ENCODE results near the gene CGB5.
"Not testable (repeated sequence)": the region's sequence is repeated elsewhere in the genome, so short reads cannot be mapped to it uniquely, and the experiment has no call there.

The CGB5 gene

DNA sequence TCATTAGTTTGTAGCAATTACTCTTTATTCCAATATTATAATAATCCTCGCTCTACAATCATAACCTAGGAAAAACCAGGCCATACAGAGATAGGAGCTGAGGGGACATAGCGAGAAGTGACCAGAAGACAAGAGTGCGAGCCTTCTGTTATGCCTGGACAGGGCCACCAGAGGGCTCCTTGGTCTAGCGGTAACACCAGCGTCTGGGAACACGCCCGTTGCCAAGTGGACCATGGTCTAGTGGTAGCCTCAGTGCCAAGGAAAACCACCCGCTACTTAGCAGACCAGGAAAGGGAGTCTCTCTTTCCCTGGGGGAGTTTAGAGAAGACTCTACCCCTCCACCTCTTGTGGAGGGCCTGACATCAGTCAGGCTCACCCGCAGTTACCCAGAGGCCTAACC is 31.2 kb downstream of the CGB5 start:
- DNase-seq = peak; percentile 22 to 86 (median 66)
- intact Hi-C loops (cut with DNase I) = not testable (repeated sequence)

GRCh38 chr19:49080392-49080791 is 36.7 kb downstream of the CGB5 start:
- DNase-seq = no peak
- intact Hi-C loops (cut with DNase I) = no loop called here

DNA sequence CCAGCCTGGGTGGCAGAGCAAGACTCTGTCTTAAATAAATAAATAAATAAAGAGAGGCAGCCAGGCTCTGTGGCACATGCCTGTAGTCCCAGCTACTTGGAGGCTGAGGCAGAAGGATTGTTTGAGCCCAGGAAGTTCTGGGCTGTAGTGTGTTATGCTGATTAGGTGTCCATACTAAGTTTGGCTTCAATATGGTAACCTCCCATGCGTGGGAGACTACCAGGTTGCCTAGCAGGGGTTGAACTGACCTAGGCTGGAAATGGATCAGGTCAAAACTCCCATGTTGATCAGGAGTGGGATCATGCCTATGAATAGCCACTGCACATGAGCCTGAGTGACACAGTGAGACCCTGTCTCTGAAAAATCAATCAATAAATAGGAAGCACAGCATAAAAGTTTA is 37.6 kb downstream of the CGB5 start:
- intact Hi-C loops (cut with DNase I) = no loop called here

DNA sequence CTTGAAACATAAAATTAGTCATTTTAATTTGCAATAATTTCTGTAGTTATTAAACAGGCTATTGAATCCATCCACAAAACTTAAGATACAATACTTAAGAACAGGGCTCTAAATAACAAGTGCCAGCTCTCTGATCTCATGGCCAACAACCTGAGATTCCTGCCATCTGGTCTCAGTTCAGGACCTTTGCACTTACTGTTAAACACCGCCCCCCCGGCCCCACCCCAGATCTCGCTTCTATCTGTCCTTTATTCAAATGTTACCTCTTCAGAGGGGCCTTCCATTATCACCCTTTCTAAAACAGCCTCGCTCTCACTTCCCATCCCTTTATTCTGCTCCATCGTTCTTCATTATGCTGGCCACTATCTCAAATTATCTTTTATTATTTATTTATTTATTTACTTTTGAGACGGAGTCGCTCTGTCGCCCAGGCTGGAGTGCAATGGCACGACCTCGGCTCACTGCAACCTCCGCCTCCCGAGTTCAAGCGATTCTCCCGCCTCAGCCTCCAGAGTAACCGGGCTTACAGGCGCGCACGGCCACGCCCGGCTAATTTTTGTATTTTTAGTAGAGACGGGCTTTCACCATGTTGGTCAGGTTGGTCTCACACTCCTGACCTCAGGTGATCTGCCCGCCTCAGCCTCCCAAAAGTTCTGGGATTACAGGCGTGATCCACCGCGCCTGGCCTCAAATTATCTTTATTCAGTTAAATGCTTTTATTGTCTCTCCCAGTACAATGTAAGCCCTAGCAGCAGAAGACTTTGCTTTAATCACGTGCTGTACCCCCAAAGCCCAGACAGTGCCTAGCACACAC is 40.8 kb downstream of the CGB5 start:
- intact Hi-C loops (cut with DNase I) = no loop called here
- DNase-seq = peak in 2 of 42 donors; percentile 17 to 38

More for the DNA sequence above, 37.6 kb downstream of the CGB5 start:
- DNase-seq = no peak

DNA sequence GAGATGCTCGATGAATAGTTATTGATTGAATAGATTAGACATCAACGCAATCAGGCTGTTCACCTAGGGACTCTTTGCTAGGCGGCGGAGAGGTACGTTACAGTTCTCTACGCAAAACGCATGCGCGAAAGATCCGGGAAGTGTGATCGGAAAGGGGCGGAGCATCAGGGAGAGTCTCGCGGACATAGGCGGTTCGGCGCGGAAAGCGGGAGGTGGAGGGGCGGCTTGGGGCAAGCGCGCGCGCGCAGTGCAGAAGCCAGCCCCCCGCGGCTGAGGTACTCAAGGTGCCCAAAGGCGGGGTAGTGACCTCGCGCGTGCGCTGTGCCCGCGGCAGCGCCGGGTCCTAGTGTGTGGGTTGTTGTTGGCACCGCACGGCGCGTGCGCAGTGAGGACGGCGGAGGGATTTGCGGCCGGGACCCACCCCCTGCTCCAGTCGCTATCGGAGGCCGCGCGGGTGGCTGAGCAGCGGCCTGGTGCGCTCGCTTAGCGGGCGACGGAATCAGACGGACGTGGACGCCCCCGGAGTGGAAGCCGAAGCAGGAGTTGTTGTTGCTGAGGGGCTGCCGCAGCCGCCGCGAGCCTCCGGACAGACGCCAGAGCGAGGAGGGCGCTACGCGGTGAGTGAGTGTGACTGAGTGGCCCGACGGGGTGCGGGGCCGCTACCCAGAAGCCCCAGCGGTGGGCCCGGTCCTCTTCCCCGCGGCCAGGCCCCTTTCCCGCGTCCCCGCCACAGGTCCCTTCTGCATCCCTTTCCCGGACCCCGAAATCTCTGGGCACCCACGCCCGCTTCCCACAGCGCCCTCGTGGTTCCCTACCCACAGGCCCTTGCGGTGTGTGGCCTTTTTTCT is 41.6 kb downstream of the CGB5 start, which contains the start of gene SNRNP70:
TSS of gene SNRNP70 (plus strand) at position 432 of the 848 bp plus-strand sequence. CDS start 964 bp downstream, outside the sequence.
- DNase-seq = peak; percentile 95 to 99 (median 98)
- intact Hi-C loops (cut with DNase I) = no loop called here

GRCh38 chr19:49085868-49086232 is 42.2 kb downstream of the CGB5 start:
- DNase-seq = no peak
- intact Hi-C loops (cut with DNase I) = no loop called here

DNA sequence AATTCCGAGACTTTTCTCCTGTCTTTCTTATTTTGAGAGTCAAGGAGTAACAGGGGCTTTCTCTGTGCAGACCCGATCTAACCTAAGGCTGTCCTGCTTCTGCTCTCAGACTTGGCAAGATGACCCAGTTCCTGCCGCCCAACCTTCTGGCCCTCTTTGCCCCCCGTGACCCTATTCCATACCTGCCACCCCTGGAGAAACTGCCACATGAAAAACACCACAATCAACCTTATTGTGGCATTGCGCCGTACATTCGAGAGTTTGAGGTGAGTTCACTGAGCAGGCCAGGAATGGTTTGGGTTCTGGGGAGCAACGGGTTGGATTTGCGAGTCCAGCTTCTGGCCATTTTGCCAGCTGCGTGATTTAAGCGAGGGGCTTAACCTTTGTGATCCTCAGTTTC is 42.6 kb downstream of the CGB5 start:
- no peak for DNase-seq
- intact Hi-C loops (cut with DNase I) = no loop called here

GRCh38 chr19:49091391-49092038 is 47.9 kb downstream of the CGB5 start:
- intact Hi-C loops (cut with DNase I) = no loop called here
- DNase-seq = no peak

DNA sequence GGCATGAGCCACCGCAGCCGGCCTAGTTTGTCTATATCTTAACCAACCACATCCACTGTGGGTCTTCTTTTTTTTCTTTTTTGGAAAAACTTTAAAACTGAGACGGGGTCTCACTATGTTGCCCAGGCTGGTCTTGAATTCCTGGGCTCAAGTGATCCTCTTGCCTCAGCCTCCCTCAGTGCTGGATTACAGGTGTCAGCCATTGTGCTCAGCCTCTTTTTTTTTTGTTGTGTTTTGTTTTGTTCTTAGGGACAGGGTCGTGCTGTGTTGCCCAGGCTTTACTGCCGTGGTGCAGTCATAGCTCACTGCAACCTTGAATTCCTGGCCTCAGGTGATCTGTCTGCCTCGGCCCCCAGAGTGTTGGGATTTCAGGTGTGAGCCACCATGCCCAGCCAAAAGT is 49.0 kb downstream of the CGB5 start:
- intact Hi-C loops (cut with DNase I) = no loop called here
- no peak for DNase-seq

Measured in head of caudate nucleus (tissue), 42 donors.